ENCODE results near the gene OTUD4.

DNA sequence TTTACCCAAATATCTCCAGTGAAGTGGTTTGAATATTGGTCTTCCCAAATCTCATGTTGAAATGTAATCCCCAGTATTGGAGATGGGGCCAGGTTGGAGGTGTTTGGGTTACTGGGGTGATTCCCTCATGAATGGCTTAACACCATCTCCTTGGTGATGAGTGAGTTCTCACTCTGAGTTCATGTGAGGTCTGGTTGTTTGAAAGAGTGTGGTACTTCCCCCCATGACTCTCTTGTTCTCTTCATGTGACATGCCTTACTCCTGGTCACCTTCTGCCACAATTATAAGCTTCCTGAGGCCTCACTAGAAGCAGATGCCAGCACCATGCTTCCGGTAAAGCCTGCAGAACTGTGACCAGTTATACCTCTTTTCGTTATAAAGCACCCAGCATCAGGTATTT is 32.9 kb upstream of the OTUD4 start:
- TF ChIP-seq GATA2 (CRISPR knock-in tag; IDR thresholded peaks at IDR 0.05), result no peak
- TF ChIP-seq, protein P1, sequence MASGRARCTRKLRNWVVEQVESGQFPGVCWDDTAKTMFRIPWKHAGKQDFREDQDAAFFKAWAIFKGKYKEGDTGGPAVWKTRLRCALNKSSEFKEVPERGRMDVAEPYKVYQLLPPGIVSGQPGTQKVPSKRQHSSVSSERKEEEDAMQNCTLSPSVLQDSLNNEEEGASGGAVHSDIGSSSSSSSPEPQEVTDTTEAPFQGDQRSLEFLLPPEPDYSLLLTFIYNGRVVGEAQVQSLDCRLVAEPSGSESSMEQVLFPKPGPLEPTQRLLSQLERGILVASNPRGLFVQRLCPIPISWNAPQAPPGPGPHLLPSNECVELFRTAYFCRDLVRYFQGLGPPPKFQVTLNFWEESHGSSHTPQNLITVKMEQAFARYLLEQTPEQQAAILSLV (tag; IDR thresholded peaks at IDR 0.05), result no peak
- no peak for TF ChIP-seq ZNF24 (IDR thresholded peaks at IDR 0.05)
- TF ChIP-seq, protein P2, sequence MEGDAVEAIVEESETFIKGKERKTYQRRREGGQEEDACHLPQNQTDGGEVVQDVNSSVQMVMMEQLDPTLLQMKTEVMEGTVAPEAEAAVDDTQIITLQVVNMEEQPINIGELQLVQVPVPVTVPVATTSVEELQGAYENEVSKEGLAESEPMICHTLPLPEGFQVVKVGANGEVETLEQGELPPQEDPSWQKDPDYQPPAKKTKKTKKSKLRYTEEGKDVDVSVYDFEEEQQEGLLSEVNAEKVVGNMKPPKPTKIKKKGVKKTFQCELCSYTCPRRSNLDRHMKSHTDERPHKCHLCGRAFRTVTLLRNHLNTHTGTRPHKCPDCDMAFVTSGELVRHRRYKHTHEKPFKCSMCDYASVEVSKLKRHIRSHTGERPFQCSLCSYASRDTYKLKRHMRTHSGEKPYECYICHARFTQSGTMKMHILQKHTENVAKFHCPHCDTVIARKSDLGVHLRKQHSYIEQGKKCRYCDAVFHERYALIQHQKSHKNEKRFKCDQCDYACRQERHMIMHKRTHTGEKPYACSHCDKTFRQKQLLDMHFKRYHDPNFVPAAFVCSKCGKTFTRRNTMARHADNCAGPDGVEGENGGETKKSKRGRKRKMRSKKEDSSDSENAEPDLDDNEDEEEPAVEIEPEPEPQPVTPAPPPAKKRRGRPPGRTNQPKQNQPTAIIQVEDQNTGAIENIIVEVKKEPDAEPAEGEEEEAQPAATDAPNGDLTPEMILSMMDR (IDR thresholded peaks at IDR 0.05 in 2 of 3, conservative IDR thresholded peaks at IDR 0.05 in 1 of 3; ENCODE audit: insufficient read depth in 2 of 3, low read depth in 1 of 3, low read length in 3 of 3), result no peak

All from K562 (cell line).